MM.1S (cell line): ENCODE results near the gene AJM1.

Experiments used
- EZH2 ChIP-seq: fragments of 300-600 bp; sonication (generic); optimal IDR thresholded peaks from 2 replicates; pipeline ENCODE3; 2017; ENCODE audit warnings: low read depth, mild to moderate bottlenecking, antibody characterized with exemption, low read length, mixed read lengths
- TF ChIP-seq, protein P1 (sequence below): fragments of 300-600 bp; sonication (generic); IDR thresholded peaks from 2 replicates; pipeline ENCODE4 v1.5.1; 2016; ENCODE audit warnings: antibody characterized with exemption, low read length, mixed read lengths

DNA sequence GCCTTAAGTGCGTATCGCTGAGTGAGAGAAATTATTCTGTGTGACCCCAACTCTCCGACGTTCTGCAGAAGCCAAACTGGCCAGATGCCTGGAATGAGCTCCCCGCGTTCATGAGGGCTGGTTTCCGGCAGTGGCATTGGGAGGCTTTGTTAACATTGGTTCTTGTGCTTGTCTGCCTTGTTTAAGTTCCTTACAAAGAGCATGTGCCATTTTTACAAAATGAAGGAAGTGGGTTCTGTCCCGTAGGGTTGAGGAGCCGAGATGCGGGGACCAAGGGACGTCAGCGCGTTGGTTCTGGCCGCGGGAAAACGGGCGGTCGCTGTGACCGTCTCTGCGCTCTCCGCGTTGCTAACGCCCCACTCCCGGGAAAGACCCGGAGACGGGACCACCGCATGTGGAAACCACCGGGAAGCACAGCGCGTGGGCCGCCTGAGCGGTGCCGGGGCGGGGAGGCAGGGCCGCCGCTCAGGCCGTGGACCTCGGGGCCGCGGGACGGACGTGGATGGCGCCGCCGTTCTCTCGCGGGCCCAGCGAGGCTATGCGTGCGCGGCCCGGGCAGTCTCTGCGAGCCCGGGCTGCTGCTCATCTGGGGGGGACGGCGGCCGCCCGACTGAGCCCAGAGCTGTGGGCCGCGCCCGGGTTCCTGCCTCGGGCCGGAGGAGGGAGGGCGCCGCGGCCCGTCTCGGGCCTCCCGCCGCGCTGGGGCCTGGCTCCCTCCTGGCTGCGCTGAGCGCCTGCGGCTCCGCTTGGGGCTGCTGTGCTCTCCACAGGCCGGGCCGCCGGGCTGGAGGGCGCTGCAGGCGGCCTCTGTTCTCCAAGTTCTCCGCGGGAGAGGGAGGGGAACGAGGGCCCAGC, 21.1 kb upstream of the AJM1 start:
- TF ChIP-seq, protein P1, sequence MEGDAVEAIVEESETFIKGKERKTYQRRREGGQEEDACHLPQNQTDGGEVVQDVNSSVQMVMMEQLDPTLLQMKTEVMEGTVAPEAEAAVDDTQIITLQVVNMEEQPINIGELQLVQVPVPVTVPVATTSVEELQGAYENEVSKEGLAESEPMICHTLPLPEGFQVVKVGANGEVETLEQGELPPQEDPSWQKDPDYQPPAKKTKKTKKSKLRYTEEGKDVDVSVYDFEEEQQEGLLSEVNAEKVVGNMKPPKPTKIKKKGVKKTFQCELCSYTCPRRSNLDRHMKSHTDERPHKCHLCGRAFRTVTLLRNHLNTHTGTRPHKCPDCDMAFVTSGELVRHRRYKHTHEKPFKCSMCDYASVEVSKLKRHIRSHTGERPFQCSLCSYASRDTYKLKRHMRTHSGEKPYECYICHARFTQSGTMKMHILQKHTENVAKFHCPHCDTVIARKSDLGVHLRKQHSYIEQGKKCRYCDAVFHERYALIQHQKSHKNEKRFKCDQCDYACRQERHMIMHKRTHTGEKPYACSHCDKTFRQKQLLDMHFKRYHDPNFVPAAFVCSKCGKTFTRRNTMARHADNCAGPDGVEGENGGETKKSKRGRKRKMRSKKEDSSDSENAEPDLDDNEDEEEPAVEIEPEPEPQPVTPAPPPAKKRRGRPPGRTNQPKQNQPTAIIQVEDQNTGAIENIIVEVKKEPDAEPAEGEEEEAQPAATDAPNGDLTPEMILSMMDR = no peak
- no peak for TF ChIP-seq EZH2
